ENCODE results near the gene GNAT1. TPM values are rescaled to one million over a fixed set of nuclear protein-coding genes. Genes with fewer than 3 reads are reported as not detected.

The GNAT1 gene
- total RNA-seq (2021) (0.13 to 0.39 TPM (median 0.14 TPM) in 3 replicates), Bru-seq, nascent RNA (not detected)
- long read RNA-seq, experiment 1: 0 reads
- long read RNA-seq, experiment 2: 0 reads
- long read RNA-seq, experiment 3: 0 reads

DNA sequence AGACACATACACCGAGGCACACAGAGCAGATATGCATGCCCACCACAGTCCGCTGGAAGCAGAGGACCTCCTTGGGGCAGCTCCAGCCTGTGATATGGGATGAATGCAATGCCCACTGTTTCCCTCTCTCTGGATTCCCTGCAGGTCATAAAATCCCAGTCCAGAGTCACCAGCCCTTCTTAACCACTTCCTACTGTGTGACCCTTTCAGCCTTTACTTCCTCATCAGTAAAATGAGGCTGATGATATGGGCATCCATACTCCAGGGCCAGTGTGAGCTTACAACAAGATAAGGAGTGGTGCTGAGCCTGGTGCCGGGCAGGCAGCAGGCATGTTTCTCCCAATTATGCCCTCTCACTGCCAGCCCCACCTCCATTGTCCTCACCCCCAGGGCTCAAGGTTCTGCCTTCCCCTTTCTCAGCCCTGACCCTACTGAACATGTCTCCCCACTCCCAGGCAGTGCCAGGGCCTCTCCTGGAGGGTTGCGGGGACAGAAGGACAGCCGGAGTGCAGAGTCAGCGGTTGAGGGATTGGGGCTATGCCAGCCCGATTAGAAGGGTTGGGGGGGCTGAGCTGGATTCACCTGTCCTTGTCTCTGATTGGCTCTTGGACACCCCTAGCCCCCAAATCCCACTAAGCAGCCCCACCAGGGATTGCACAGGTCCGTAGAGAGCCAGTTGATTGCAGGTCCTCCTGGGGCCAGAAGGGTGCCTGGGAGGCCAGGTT is at the start of gene GNAT1:
Gene GNAT1, plus strand, starts transcription at position 675 of the 725 bp plus-strand sequence. CDS start 116 bp downstream, outside the sequence.
- CTCF ChIA-PET: interaction anchor here (0.7 to 7.2 kb wide), 19 partner anchors 10 to 132 kb away, joined by 3 to 604 read pairs (median 16); partner anchors contain the start of genes GNAI2, HYAL2, SEMA3B and SLC38A3
- ATAC-seq: no peak
- POLR2A ChIA-PET: no interaction called here
- Mint-ChIP-seq H3K27me3 (ENCODE audit: low read depth) (peaks cover 9% of the 10 kb centered on the region), H3K4me3 (no peak within 1 kb of the TSS), H3K4me1 (peaks cover 6% of the 10 kb centered on the region), H3K27ac (no peak within 1 kb of the TSS), H3K9me3 (no peaks in the 10 kb centered on the region), H3K36me3 (no peaks in the 10 kb centered on the region)
- TF ChIP-seq ZNF423 (CRISPR knock-in tag; IDR thresholded peaks at IDR 0.05): no peak
- TF ChIP-seq KAT7 (CRISPR knock-in tag; IDR thresholded peaks at IDR 0.05; ENCODE audit: borderline replicate concordance): no peak
- TF ChIP-seq SOX15 (CRISPR knock-in tag; IDR thresholded peaks at IDR 0.05): no peak
- no peak for TF ChIP-seq TP53 (CRISPR knock-in tag; IDR thresholded peaks at IDR 0.05)
- TF ChIP-seq ATF2 (CRISPR knock-in tag; IDR thresholded peaks at IDR 0.05; ENCODE audit: borderline replicate concordance, low read depth): no peak
- no peak for TF ChIP-seq MYBL2 (CRISPR knock-in tag; IDR thresholded peaks at IDR 0.05)
- TF ChIP-seq ERG (CRISPR knock-in tag; IDR thresholded peaks at IDR 0.05): no peak
- no peak for TF ChIP-seq GTF2I (CRISPR knock-in tag; conservative IDR thresholded peaks at IDR 0.05)
- no peak for TF ChIP-seq CBFB (CRISPR knock-in tag; IDR thresholded peaks at IDR 0.05; ENCODE audit: low read depth)
- TF ChIP-seq RORB (CRISPR knock-in tag; IDR thresholded peaks at IDR 0.05): no peak
- TF ChIP-seq, protein P1, sequence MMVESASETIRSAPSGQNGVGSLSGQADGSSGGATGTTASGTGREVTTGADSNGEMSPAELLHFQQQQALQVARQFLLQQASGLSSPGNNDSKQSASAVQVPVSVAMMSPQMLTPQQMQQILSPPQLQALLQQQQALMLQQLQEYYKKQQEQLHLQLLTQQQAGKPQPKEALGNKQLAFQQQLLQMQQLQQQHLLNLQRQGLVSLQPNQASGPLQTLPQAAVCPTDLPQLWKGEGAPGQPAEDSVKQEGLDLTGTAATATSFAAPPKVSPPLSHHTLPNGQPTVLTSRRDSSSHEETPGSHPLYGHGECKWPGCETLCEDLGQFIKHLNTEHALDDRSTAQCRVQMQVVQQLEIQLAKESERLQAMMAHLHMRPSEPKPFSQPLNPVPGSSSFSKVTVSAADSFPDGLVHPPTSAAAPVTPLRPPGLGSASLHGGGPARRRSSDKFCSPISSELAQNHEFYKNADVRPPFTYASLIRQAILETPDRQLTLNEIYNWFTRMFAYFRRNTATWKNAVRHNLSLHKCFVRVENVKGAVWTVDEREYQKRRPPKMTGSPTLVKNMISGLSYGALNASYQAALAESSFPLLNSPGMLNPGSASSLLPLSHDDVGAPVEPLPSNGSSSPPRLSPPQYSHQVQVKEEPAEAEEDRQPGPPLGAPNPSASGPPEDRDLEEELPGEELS (CRISPR knock-in tag; IDR thresholded peaks at IDR 0.05): no peak
- no peak for TF ChIP-seq SMAD3 (CRISPR knock-in tag; IDR thresholded peaks at IDR 0.05; ENCODE audit: borderline replicate concordance)
- no peak for TF ChIP-seq MXD4 (CRISPR knock-in tag; IDR thresholded peaks at IDR 0.05; ENCODE audit: borderline replicate concordance)
- TF ChIP-seq ZBTB21 (CRISPR knock-in tag; IDR thresholded peaks at IDR 0.05; ENCODE audit: borderline replicate concordance): no peak
- no peak for TF ChIP-seq FOXK1 (CRISPR knock-in tag; IDR thresholded peaks at IDR 0.05)
- no peak for TF ChIP-seq CREM (CRISPR knock-in tag; IDR thresholded peaks at IDR 0.05)
- no peak for DNase-seq (ENCODE audit: low spot score)

DNA sequence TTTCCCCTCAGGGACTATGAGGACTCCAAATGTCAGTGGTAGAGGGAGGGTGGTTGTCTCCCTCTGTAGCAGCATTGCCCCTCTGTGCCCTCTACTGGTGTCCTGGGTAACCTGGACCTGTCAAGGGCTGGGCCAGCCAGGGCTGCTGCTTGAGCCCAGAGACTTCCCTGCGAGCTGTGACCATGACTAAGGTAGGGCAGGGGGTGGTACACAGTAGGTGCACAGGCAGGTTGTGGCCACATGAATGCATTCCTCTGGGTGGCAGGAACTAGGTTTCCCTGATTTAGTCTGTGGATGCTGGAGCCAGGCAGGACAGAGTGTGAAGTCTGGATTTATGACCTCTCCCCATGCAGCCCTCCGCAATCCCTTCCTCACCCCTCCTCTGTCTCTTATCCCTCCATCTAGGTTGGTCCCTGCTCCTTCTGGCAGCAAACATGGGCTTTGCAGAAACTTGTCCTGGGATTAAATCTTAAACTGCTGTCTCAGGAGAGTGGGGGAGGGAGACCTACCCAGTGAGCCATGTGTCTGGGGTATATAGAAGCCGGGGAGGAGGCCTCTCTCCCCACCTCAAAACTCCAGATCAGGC is 45.0 kb upstream of the GNAT1 start:
- H3K27me3 Mint-ChIP-seq (ENCODE audit: low read depth): peaks cover 3% of the 10 kb centered on the region; the same call in 1 of the 2 replicates
- H3K27ac Mint-ChIP-seq: no peak overlapping the region
- peaks cover 22% of the 10 kb centered on the region for H3K4me1 Mint-ChIP-seq
- TF ChIP-seq SMAD4 (CRISPR knock-in tag; IDR thresholded peaks at IDR 0.05) (no peak), NFATC4 (CRISPR knock-in tag; IDR thresholded peaks at IDR 0.05) (no peak)
- TF ChIP-seq, protein P2, sequence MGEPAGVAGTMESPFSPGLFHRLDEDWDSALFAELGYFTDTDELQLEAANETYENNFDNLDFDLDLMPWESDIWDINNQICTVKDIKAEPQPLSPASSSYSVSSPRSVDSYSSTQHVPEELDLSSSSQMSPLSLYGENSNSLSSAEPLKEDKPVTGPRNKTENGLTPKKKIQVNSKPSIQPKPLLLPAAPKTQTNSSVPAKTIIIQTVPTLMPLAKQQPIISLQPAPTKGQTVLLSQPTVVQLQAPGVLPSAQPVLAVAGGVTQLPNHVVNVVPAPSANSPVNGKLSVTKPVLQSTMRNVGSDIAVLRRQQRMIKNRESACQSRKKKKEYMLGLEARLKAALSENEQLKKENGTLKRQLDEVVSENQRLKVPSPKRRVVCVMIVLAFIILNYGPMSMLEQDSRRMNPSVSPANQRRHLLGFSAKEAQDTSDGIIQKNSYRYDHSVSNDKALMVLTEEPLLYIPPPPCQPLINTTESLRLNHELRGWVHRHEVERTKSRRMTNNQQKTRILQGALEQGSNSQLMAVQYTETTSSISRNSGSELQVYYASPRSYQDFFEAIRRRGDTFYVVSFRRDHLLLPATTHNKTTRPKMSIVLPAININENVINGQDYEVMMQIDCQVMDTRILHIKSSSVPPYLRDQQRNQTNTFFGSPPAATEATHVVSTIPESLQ (CRISPR knock-in tag; IDR thresholded peaks at IDR 0.05): no peak
- TF ChIP-seq, protein P3, sequence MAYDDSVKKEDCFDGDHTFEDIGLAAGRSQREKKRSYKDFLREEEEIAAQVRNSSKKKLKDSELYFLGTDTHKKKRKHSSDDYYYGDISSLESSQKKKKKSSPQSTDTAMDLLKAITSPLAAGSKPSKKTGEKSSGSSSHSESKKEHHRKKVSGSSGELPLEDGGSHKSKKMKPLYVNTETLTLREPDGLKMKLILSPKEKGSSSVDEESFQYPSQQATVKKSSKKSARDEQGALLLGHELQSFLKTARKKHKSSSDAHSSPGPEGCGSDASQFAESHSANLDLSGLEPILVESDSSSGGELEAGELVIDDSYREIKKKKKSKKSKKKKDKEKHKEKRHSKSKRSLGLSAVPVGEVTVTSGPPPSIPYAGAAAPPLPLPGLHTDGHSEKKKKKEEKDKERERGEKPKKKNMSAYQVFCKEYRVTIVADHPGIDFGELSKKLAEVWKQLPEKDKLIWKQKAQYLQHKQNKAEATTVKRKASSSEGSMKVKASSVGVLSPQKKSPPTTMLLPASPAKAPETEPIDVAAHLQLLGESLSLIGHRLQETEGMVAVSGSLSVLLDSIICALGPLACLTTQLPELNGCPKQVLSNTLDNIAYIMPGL (CRISPR knock-in tag; IDR thresholded peaks at IDR 0.05): 0 out of 2 replicates have a peak, but pooled peaks have one; percentile 27
- H3K36me3 Mint-ChIP-seq: no peaks in the 10 kb centered on the region
- CTCF ChIA-PET: interaction anchor here (0.6 to 1.1 kb wide), 6 partner anchors 10 to 25 kb away, joined by 3 to 6 read pairs (median 3); no protein-coding TSS in a partner anchor
- DNase-seq (ENCODE audit: low spot score) (peak; percentile 39), ATAC-seq (peak; percentile 67)
- POLR2A ChIA-PET: no interaction called here
- H3K9me3 Mint-ChIP-seq: no peaks in the 10 kb centered on the region
- no peak overlapping the region for H3K4me3 Mint-ChIP-seq
